ENCODE data around the gene RANGAP1. TPM values are rescaled to one million over a fixed set of nuclear protein-coding genes. Genes with fewer than 3 reads are reported as not detected.

RANGAP1 gene
- total and polyA plus RNA-seq, 2 of the 8 experiments (the other 6 are each of a cell fraction or from before 2014, with no cell fraction given) = 121 to 171 TPM

- Histone ChIP-seq H2BK12ac (ENCODE audit: low read depth, low read length) (0 out of 2 replicates have a peak overlapping the region, but pooled peaks have one; percentile 50), H3K14ac (ENCODE audit: insufficient read length) (no peak overlapping the region), H3K79me2 (ENCODE audit: control insufficient read depth in 1 of 2, insufficient read depth in 2 of 2, low read length in 2 of 2) (peaks cover 6 to 41% of the 10 kb centered on the region in 2 experiments; a peak in 3 of 4 replicates), H2AFZ (ENCODE audit: low read length) (no peak overlapping the region), H4K91ac (replicated peaks; ENCODE audit: insufficient read length, low read length) (peak overlapping the region; percentile 41), H3K4me1 (replicated peaks in 1 of 4; ENCODE audit: control insufficient read depth in 3 of 4, insufficient read depth in 4 of 4, low read length in 3 of 4) (peaks cover 2 to 20% (median 8%) of the 10 kb centered on the region in 4 experiments; a peak in 6 of 7 replicates), H4K8ac (ENCODE audit: extremely low read depth, insufficient read depth, low read length) (peak overlapping the region; percentile 83; the same call in 1 of the 2 replicates), H3K27ac (ENCODE audit: low read depth, low read length) (peak overlapping the region; percentile 67; the same call in 1 of the 2 replicates), H2BK15ac (ENCODE audit: low read length) (no peak overlapping the region), H3K79me1 (ENCODE audit: low read depth, low read length) (peaks cover 10% of the 10 kb centered on the region; the same call in 1 of the 2 replicates), H3K36me3 (ENCODE audit: control insufficient read depth in 2 of 4, insufficient read depth in 4 of 4, low read length in 3 of 4) (peaks cover 13 to 38% (median 20%) of the 10 kb centered on the region in 4 experiments), H3K9ac (replicated peaks in 1 of 4; ENCODE audit: extremely low read depth in 1 of 4, low read depth in 3 of 4, low read length in 3 of 4) (peak overlapping the region; percentile 66 to 79 (median 68)), H3K23me2 (ENCODE audit: low read depth, low read length) (peaks cover 3% of the 10 kb centered on the region; the same call in 1 of the 2 replicates), H3K56ac (replicated peaks; ENCODE audit: insufficient read length, low read depth, low read length) (peak overlapping the region; percentile 54), H3K23ac (ENCODE audit: insufficient read length) (no peak overlapping the region), H4K5ac (ENCODE audit: insufficient read length, low read depth, low read length) (no peak overlapping the region), H2AK5ac (ENCODE audit: low read depth, low read length) (no peak overlapping the region), H3K4me2 (ENCODE audit: insufficient read depth in 1 of 2, low read depth in 2 of 2, low read length in 2 of 2) (peak overlapping the region; percentile 71 to 74), H4K20me1 (replicated peaks in 1 of 2; ENCODE audit: control insufficient read depth in 1 of 2, insufficient read depth in 2 of 2, low read length in 2 of 2) (peaks cover 4 to 11% of the 10 kb centered on the region in 2 experiments), H2BK20ac (ENCODE audit: low read length) (no peak overlapping the region), H2BK120ac (replicated peaks; ENCODE audit: low read depth, low read length) (no peak overlapping the region), H3K4ac (replicated peaks; ENCODE audit: insufficient read length, low read depth, low read length) (no peak overlapping the region), H3K18ac (ENCODE audit: extremely low read depth, low read length) (peak overlapping the region; percentile 71; the same call in 1 of the 2 replicates), H3K4me3 (ENCODE audit: extremely low read depth in 1 of 4, insufficient read depth in 2 of 4, low read depth in 3 of 4, low read length in 4 of 4) (peak overlapping the region; percentile 76 to 93 (median 82)), H2BK5ac (ENCODE audit: low read depth, low read length) (peak overlapping the region; percentile 83), H3K9me3 (ENCODE audit: insufficient read depth in 2 of 2, low read depth in 1 of 2, low read length in 1 of 2) (no peaks in the 10 kb centered on the region), H3K27me3 (replicated peaks in 1 of 4; ENCODE audit: control insufficient read depth in 3 of 4, extremely low read depth in 1 of 4, insufficient read depth in 3 of 4, low read length in 3 of 4) (no peaks in the 10 kb centered on the region)
- WGBS, 2 experiments (ENCODE audit: extremely low coverage in 1 of 2, insufficient coverage in 1 of 2, insufficient read length in 1 of 2, insufficient replicate concordance in 2 of 2, low coverage in 1 of 2, low lambda C conversion rate in 2 of 2, missing lambda C conversion rate in 1 of 2) = 2% methylated on average over 28 of the region's 30 CpGs; no CpG with 5 or more reads in 1 of the 2 experiments
- ChIA-PET POLR2A (ENCODE audit: partially characterized antibody) (interaction anchor here (0.5 to 4.5 kb wide), 16 partner anchors 11 to 304 kb away, joined by 3 to 24 read pairs (median 4); partner anchors contain the start of genes PMM1, TEF, TOB2 and ZC3H7B), CTCF (ENCODE audit: partially characterized antibody) (interaction anchor here (1.3 kb wide), 2 partner anchors 76 to 232 kb away, joined by 3 read pairs; no protein-coding TSS in a partner anchor)
- DNase-seq (ENCODE audit: low read depth in 1 of 2, low spot score in 2 of 2) (peak in 1 of 2 experiments; percentile 49), FAIRE-seq (no peak)
- TF ChIP-seq YY1 (IDR thresholded peaks at IDR 0.05; ENCODE audit: low read depth, low read length) (no peak), BCL11A (IDR thresholded peaks at IDR 0.05; ENCODE audit: low read depth in 2 of 2, low read length in 2 of 2) (no peak), HDAC2 (IDR thresholded peaks at IDR 0.05; ENCODE audit: borderline replicate concordance in 1 of 2, low read depth in 2 of 2, low read length in 2 of 2) (peak in 1 of 2 experiments; percentile 85; a peak in 1 of 4 replicates), SAP30 (IDR thresholded peaks at IDR 0.05; ENCODE audit: insufficient read depth, insufficient replicate concordance, low read length) (peak; percentile 23), CTBP2 (IDR thresholded peaks at IDR 0.05; ENCODE audit: borderline replicate concordance, insufficient read depth, insufficient read length, low read length) (no peak)
These were observed 557 bp downstream of the RANGAP1 start for GRCh38 chr22:41285441-41285819.
